GM23338 (cell line): ENCODE measurements around the gene HHIPL1. TPM values are rescaled to one million over a fixed set of nuclear protein-coding genes. Genes with fewer than 3 reads are reported as not detected.

Source experiments
- ATAC-seq: fragments of 200-7000 bp; cut with Tn5 transposase; 3 replicates; pipeline ENCODE4 v1.9.1; 2020
- DNase-seq: peaks from one replicate; pipeline ENCODE4 v3.0.0-alpha.2; 2015; ENCODE audit warnings: low spot score
- H2AFZ ChIP-seq: fragments of 200-600 bp; sonication (generic); 2 replicates; pipeline ENCODE4 v1.8.0; 2016; ENCODE audit warnings: antibody characterized with exemption, mild to moderate bottlenecking, moderate library complexity
- H3F3A ChIP-seq: fragments of 200-600 bp; sonication (generic); replicated peaks from 2 replicates; pipeline ENCODE4 v1.8.0; 2017; ENCODE audit warnings: antibody characterized with exemption, mixed run types, low read depth
- H3K27ac ChIP-seq: fragments of 200-600 bp; sonication (generic); 2 replicates; pipeline ENCODE4 v1.6.1; 2016; ENCODE audit warnings: low read depth
- H3K27me3 ChIP-seq: fragments of 200-600 bp; sonication (generic); 2 replicates; pipeline ENCODE4 v1.8.0; 2016; ENCODE audit warnings: mild to moderate bottlenecking, mixed run types, moderate library complexity; ENCODE audit not compliant: insufficient read depth
- H3K36me3 ChIP-seq: fragments of 200-600 bp; sonication (generic); 2 replicates; pipeline ENCODE4 v1.8.0; 2016; ENCODE audit warnings: mild to moderate bottlenecking; ENCODE audit not compliant: insufficient read depth
- H3K4me1 ChIP-seq: fragments of 200-600 bp; sonication (generic); 2 replicates; pipeline ENCODE4 v1.8.0; 2016; ENCODE audit warnings: mild to moderate bottlenecking, moderate library complexity; ENCODE audit not compliant: insufficient read depth
- H3K4me2 ChIP-seq: fragments of 200-600 bp; sonication (generic); 2 replicates; pipeline ENCODE4 v1.7.1; 2017; ENCODE audit warnings: mixed run types
- H3K4me3 ChIP-seq: fragments of 200-600 bp; sonication (generic); 2 replicates; pipeline ENCODE4 v1.6.1; 2016; ENCODE audit warnings: mixed run types
- H3K79me2 ChIP-seq: fragments of 200-600 bp; sonication (generic); replicated peaks from 2 replicates; pipeline ENCODE4 v1.8.0; 2017; ENCODE audit warnings: mild to moderate bottlenecking; ENCODE audit not compliant: insufficient read depth
- H3K9me2 ChIP-seq: fragments of 200-600 bp; sonication (generic); 2 replicates; pipeline ENCODE4 v1.8.0; 2017; ENCODE audit not compliant: insufficient read depth
- H4K20me1 ChIP-seq: fragments of 200-600 bp; sonication (generic); replicated peaks from 2 replicates; pipeline ENCODE4 v1.8.0; 2017; ENCODE audit warnings: mild to moderate bottlenecking; ENCODE audit not compliant: insufficient read depth
- H3K27ac Mint-ChIP-seq: 2 replicates; pipeline ENCODE4 v1.8.0; 2020; ENCODE audit warnings: inconsistent platforms, mild to moderate bottlenecking, moderate library complexity, mixed read lengths
- H3K27me3 Mint-ChIP-seq: 3 replicates; pipeline ENCODE4 v1.8.0; 2022; ENCODE audit warnings: low read depth, mild to moderate bottlenecking, moderate library complexity, mixed read lengths, inconsistent platforms; ENCODE audit not compliant: insufficient read depth, poor library complexity
- H3K36me3 Mint-ChIP-seq: 3 replicates; pipeline ENCODE4 v1.8.0; 2021; ENCODE audit warnings: low read depth, mild to moderate bottlenecking, inconsistent platforms, moderate library complexity, mixed read lengths
- H3K4me1 Mint-ChIP-seq: 3 replicates; pipeline ENCODE4 v1.8.0; 2020; ENCODE audit warnings: mild to moderate bottlenecking, inconsistent platforms, mixed read lengths
- H3K4me3 Mint-ChIP-seq: 3 replicates; pipeline ENCODE4 v1.8.0; 2021; ENCODE audit warnings: moderate library complexity, mild to moderate bottlenecking, inconsistent platforms, mixed read lengths
- H3K9me3 Mint-ChIP-seq: 3 replicates; pipeline ENCODE4 v1.8.0; 2020; ENCODE audit warnings: moderate library complexity, mild to moderate bottlenecking, inconsistent platforms, mixed read lengths
- CREB1 ChIP-seq: fragments of 250-450 bp; sonication (Bioruptor Pico); IDR thresholded peaks from 2 replicates; pipeline ENCODE4 v1.5.0; 2020; ENCODE audit warnings: low read depth, mild to moderate bottlenecking, moderate library complexity
- EZH2 ChIP-seq: fragments of 200-600 bp; sonication (generic); IDR thresholded peaks from one replicate; pipeline ENCODE4 v1.8.0; 2017; ENCODE audit warnings: antibody characterized with exemption, mild to moderate bottlenecking, low read depth; ENCODE audit not compliant: unreplicated experiment
- EZH2phosphoT487 ChIP-seq: fragments of 200-600 bp; sonication (generic); IDR thresholded peaks from one replicate; pipeline ENCODE4 v1.8.1; 2018; ENCODE audit warnings: antibody characterized with exemption; ENCODE audit not compliant: unreplicated experiment
- JUNB ChIP-seq: IDR thresholded peaks from one replicate; pipeline ENCODE4 v1.6.1; 2016; ENCODE audit warnings: antibody characterized with exemption; ENCODE audit not compliant: unreplicated experiment
- NANOG ChIP-seq: IDR thresholded peaks from 2 replicates; pipeline ENCODE4 v1.6.1; 2016; ENCODE audit warnings: antibody characterized with exemption, borderline replicate concordance
- STAT1 ChIP-seq: IDR thresholded peaks from one replicate; pipeline ENCODE4 v1.6.1; 2016; ENCODE audit warnings: antibody characterized with exemption; ENCODE audit not compliant: unreplicated experiment
- ZNF114 ChIP-seq: fragments of 250-450 bp; sonication (Bioruptor Pico); IDR thresholded peaks from 2 replicates; pipeline ENCODE4 v1.5.0; 2020; ENCODE audit warnings: mild to moderate bottlenecking, moderate library complexity
- ZNF331 ChIP-seq: fragments of 250-450 bp; sonication (Bioruptor Pico); IDR thresholded peaks from 2 replicates; pipeline ENCODE4 v1.5.0; 2020; ENCODE audit warnings: low read depth, mild to moderate bottlenecking, moderate library complexity
- polyA plus RNA-seq: library from polyadenylated mRNA; unstranded; fragments of >200 nt; fragmentation: Nextera tagmentation; extraction: Ambion mirVana; gene quantifications from 2 replicates; pipeline ENCODE4 v1.2.1, GENCODE V29; 2016
- total RNA-seq: library from RNA; depleted of rRNA; stranded (reverse); fragments of >200 nt; shearing (Covaris generic); gene quantifications from 2 replicates; pipeline ENCODE4 v1.2.3, GENCODE V29; 2014
- TF ChIP-seq, protein P1 (sequence below): IDR thresholded peaks from 2 replicates; pipeline ENCODE4 v1.6.1; 2016; ENCODE audit warnings: antibody characterized with exemption
- TF ChIP-seq, protein P2 (sequence below): IDR thresholded peaks from one replicate; pipeline ENCODE4 v1.6.1; 2018; ENCODE audit warnings: antibody characterized with exemption; ENCODE audit not compliant: unreplicated experiment
- TF ChIP-seq, protein P3 (sequence below): fragments of 250-450 bp; sonication (Bioruptor Pico); IDR thresholded peaks from 2 replicates; pipeline ENCODE4 v1.5.0; 2020; ENCODE audit warnings: mild to moderate bottlenecking, moderate library complexity

Gene HHIPL1
- total and polyA plus RNA-seq, 2 experiments from 2014 or later, result 1.9 to 2.0 TPM

GRCh38 chr14:99625476-99625875 lies 19.5 kb upstream of the HHIPL1 start (continued):
- TF ChIP-seq, protein P1, sequence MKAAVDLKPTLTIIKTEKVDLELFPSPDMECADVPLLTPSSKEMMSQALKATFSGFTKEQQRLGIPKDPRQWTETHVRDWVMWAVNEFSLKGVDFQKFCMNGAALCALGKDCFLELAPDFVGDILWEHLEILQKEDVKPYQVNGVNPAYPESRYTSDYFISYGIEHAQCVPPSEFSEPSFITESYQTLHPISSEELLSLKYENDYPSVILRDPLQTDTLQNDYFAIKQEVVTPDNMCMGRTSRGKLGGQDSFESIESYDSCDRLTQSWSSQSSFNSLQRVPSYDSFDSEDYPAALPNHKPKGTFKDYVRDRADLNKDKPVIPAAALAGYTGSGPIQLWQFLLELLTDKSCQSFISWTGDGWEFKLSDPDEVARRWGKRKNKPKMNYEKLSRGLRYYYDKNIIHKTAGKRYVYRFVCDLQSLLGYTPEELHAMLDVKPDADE, result no peak

GRCh38 chr14:99626041-99626648 lies 18.8 kb upstream of the HHIPL1 start:
- H3K27me3 ChIP-seq, result no peaks in the 10 kb centered on the region
- H3K4me3 Mint-ChIP-seq, result no peak overlapping the region
- H3K9me3 Mint-ChIP-seq, result no peaks in the 10 kb centered on the region; the same call in 2 of the 3 replicates
- H3K27ac ChIP-seq, result no peak overlapping the region
- H3K9me2 ChIP-seq, result no peaks in the 10 kb centered on the region
- no peaks in the 10 kb centered on the region; the same call in 1 of the 2 replicates for H3K4me1 ChIP-seq
- H3K36me3 Mint-ChIP-seq, result no peaks in the 10 kb centered on the region
- no peak overlapping the region for H2AFZ ChIP-seq
- H4K20me1 ChIP-seq, result no peaks in the 10 kb centered on the region
- no peaks in the 10 kb centered on the region for H3K79me2 ChIP-seq
- H3K4me2 ChIP-seq, result no peak overlapping the region
- H3F3A ChIP-seq, result no peaks in the 10 kb centered on the region
- H3K4me1 Mint-ChIP-seq, result peaks cover 12% of the 10 kb centered on the region
- no peak overlapping the region for H3K4me3 ChIP-seq
- no peaks in the 10 kb centered on the region for H3K36me3 ChIP-seq
- no peak overlapping the region for H3K27ac Mint-ChIP-seq
- DNase-seq, result no peak
- peaks cover 25% of the 10 kb centered on the region for H3K27me3 Mint-ChIP-seq
- ATAC-seq, result no peak
- TF ChIP-seq EZH2, result no peak
- no peak for TF ChIP-seq NANOG
- no peak for TF ChIP-seq EZH2phosphoT487
- TF ChIP-seq STAT1, result no peak
- TF ChIP-seq, protein P2, sequence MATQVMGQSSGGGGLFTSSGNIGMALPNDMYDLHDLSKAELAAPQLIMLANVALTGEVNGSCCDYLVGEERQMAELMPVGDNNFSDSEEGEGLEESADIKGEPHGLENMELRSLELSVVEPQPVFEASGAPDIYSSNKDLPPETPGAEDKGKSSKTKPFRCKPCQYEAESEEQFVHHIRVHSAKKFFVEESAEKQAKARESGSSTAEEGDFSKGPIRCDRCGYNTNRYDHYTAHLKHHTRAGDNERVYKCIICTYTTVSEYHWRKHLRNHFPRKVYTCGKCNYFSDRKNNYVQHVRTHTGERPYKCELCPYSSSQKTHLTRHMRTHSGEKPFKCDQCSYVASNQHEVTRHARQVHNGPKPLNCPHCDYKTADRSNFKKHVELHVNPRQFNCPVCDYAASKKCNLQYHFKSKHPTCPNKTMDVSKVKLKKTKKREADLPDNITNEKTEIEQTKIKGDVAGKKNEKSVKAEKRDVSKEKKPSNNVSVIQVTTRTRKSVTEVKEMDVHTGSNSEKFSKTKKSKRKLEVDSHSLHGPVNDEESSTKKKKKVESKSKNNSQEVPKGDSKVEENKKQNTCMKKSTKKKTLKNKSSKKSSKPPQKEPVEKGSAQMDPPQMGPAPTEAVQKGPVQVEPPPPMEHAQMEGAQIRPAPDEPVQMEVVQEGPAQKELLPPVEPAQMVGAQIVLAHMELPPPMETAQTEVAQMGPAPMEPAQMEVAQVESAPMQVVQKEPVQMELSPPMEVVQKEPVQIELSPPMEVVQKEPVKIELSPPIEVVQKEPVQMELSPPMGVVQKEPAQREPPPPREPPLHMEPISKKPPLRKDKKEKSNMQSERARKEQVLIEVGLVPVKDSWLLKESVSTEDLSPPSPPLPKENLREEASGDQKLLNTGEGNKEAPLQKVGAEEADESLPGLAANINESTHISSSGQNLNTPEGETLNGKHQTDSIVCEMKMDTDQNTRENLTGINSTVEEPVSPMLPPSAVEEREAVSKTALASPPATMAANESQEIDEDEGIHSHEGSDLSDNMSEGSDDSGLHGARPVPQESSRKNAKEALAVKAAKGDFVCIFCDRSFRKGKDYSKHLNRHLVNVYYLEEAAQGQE, result no peak
- TF ChIP-seq JUNB, result no peak
- no peak for TF ChIP-seq ZNF331
- TF ChIP-seq, protein P3, sequence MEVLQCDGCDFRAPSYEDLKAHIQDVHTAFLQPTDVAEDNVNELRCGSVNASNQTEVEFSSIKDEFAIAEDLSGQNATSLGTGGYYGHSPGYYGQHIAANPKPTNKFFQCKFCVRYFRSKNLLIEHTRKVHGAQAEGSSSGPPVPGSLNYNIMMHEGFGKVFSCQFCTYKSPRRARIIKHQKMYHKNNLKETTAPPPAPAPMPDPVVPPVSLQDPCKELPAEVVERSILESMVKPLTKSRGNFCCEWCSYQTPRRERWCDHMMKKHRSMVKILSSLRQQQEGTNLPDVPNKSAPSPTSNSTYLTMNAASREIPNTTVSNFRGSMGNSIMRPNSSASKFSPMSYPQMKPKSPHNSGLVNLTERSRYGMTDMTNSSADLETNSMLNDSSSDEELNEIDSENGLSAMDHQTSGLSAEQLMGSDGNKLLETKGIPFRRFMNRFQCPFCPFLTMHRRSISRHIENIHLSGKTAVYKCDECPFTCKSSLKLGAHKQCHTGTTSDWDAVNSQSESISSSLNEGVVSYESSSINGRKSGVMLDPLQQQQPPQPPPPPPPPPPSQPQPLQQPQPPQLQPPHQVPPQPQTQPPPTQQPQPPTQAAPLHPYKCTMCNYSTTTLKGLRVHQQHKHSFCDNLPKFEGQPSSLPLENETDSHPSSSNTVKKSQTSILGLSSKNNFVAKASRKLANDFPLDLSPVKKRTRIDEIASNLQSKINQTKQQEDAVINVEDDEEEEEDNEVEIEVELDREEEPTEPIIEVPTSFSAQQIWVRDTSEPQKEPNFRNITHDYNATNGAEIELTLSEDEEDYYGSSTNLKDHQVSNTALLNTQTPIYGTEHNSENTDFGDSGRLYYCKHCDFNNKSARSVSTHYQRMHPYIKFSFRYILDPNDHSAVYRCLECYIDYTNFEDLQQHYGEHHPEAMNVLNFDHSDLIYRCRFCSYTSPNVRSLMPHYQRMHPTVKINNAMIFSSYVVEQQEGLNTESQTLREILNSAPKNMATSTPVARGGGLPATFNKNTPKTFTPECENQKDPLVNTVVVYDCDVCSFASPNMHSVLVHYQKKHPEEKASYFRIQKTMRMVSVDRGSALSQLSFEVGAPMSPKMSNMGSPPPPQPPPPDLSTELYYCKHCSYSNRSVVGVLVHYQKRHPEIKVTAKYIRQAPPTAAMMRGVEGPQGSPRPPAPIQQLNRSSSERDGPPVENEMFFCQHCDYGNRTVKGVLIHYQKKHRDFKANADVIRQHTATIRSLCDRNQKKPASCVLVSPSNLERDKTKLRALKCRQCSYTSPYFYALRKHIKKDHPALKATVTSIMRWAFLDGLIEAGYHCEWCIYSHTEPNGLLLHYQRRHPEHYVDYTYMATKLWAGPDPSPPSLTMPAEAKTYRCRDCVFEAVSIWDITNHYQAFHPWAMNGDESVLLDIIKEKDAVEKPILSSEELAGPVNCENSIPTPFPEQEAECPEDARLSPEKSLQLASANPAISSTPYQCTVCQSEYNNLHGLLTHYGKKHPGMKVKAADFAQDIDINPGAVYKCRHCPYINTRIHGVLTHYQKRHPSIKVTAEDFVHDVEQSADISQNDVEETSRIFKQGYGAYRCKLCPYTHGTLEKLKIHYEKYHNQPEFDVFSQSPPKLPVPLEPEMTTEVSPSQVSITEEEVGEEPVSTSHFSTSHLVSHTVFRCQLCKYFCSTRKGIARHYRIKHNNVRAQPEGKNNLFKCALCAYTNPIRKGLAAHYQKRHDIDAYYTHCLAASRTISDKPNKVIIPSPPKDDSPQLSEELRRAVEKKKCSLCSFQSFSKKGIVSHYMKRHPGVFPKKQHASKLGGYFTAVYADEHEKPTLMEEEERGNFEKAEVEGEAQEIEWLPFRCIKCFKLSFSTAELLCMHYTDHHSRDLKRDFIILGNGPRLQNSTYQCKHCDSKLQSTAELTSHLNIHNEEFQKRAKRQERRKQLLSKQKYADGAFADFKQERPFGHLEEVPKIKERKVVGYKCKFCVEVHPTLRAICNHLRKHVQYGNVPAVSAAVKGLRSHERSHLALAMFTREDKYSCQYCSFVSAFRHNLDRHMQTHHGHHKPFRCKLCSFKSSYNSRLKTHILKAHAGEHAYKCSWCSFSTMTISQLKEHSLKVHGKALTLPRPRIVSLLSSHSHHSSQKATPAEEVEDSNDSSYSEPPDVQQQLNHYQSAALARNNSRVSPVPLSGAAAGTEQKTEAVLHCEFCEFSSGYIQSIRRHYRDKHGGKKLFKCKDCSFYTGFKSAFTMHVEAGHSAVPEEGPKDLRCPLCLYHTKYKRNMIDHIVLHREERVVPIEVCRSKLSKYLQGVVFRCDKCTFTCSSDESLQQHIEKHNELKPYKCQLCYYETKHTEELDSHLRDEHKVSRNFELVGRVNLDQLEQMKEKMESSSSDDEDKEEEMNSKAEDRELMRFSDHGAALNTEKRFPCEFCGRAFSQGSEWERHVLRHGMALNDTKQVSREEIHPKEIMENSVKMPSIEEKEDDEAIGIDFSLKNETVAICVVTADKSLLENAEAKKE (CRISPR knock-in tag), result no peak
- TF ChIP-seq, protein P1, result no peak
- TF ChIP-seq ZNF114, result no peak
- TF ChIP-seq CREB1 (CRISPR knock-in tag), result no peak
